Ovary (tissue), 3 donors: ENCODE measurements around the gene CEP20.

Source experiments
- CTCF ChIP-seq, 3 donors: fragments of 450-650 bp in 2 of 3; fragments of 200-600 bp in 1 of 3; IDR thresholded peaks; one replicate each; pipeline versions ENCODE4 v1.5.1 to v1.8.0; 2016 to 2022; ENCODE audit warnings: antibody characterized with exemption in 3 of 3, mild to moderate bottlenecking in 1 of 3
- EP300 ChIP-seq: sonication (generic); formaldehyde crosslinking; IDR thresholded peaks from one replicate; pipeline ENCODE4 v1.6.1; 2017; ENCODE audit warnings: antibody characterized with exemption
- POLR2A ChIP-seq: fragments of 450-650 bp; IDR thresholded peaks from one replicate; pipeline ENCODE4 v1.6.1; 2017; ENCODE audit warnings: antibody characterized with exemption, mild to moderate bottlenecking, moderate library complexity
- donor health status: DM: no; HTN: no; CAD: no.

- TF ChIP-seq CTCF (IDR thresholded peaks at IDR 0.05): no peak
- no peak for TF ChIP-seq EP300
- no peak for TF ChIP-seq POLR2A
Measured at GRCh38 chr16:15903960-15904359, 15.6 kb upstream of the CEP20 start.
